A549 (cell line): ENCODE results near the gene BSDC1. TPM values are rescaled to one million over a fixed set of nuclear protein-coding genes. Genes with fewer than 3 reads are reported as not detected.

ENCODE experiments used
- ATAC-seq, 2 experiments: fragments of 200-7000 bp in 1 of 2; fragments of >200 bp in 1 of 2; cut with Nextera tagmentation in 1 of 2; cut with Tn5 transposase in 1 of 2; 3 replicates each; pipeline versions ENCODE4 v1.8.0 to v1.9.1; 2018 to 2020; ENCODE audit warnings: mild to moderate bottlenecking in 1 of 2, moderate library complexity in 1 of 2
- CTCF ChIA-PET: fragments of 300-600 bp; sonication (Branson Sonifier 250); formaldehyde crosslinking; extraction: SDS; loops from one replicate; lab custom pipeline; 2021; ENCODE audit warnings: antibody characterized with exemption, inconsistent platforms; lab: Yijun Ruan, JAX
- POLR2A ChIA-PET: fragments of 350-600 bp; formaldehyde crosslinking; extraction: SDS; loops from one replicate; lab custom pipeline; 2021; ENCODE audit warnings: antibody characterized with exemption, inconsistent platforms; lab: Yijun Ruan, JAX
- DNase-seq, 2 experiments: peaks; one replicate each; pipeline versions ENCODE4 v3.0.0 to v3.0.0-alpha.2; 2011 to 2016; ENCODE audit warnings: low read depth in 1 of 2, low spot score in 1 of 2
- FAIRE-seq: peaks from 2 replicates; lab custom pipeline; 2011; peaks lifted over from hg19 to GRCh38; lab: Jason Lieb, UNC
- H3K27ac ChIP-seq, 2 experiments: fragments of >200 bp; sonication (Bioruptor Twin); formaldehyde crosslinking; 3 replicates each; pipeline ENCODE4 v1.5.1; 2016 to 2017
- H3K4me1 ChIP-seq: fragments of >200 bp; sonication (Bioruptor Twin); formaldehyde crosslinking; 3 replicates; pipeline ENCODE4 v1.6.1; 2016
- H3K4me2 ChIP-seq: fragments of >200 bp; sonication (Bioruptor Twin); formaldehyde crosslinking; 3 replicates; pipeline ENCODE4 v1.6.1; 2016
- H3K4me3 ChIP-seq: fragments of >200 bp; sonication (Bioruptor Twin); formaldehyde crosslinking; 3 replicates; pipeline ENCODE4 v1.5.1; 2016
- H3K9me3 ChIP-seq: fragments of >200 bp; sonication (Bioruptor Twin); formaldehyde crosslinking; 3 replicates; pipeline ENCODE4 v1.6.1; 2016
- CEBPB ChIP-seq, 2 experiments: fragments of >200 bp in 1 of 2; sonication (Bioruptor Twin) in 1 of 2; formaldehyde crosslinking in 1 of 2; IDR thresholded peaks; 2 replicates each; pipeline ENCODE4 v1.6.1; 2012 to 2016
- E2F6 ChIP-seq: IDR thresholded peaks from 2 replicates; pipeline ENCODE4 v1.6.1; 2012; ENCODE audit warnings: low read depth, borderline replicate concordance
- EP300 ChIP-seq, 2 experiments: fragments of >200 bp; sonication (Bioruptor Twin); formaldehyde crosslinking; IDR thresholded peaks; 2 replicates in 1 of 2; 3 replicates in 1 of 2; pipeline ENCODE4 v1.6.1; 2016 to 2017
- HDAC2 ChIP-seq: fragments of 200-600 bp; sonication (generic); IDR thresholded peaks from 2 replicates; pipeline ENCODE4 v1.6.1; 2016
- JUN ChIP-seq, 2 experiments: fragments of >200 bp; sonication (Bioruptor Twin); formaldehyde crosslinking; IDR thresholded peaks; 2 replicates in 1 of 2; 3 replicates in 1 of 2; pipeline ENCODE4 v1.6.1; 2016 to 2017
- MAFK ChIP-seq: fragments of 450-650 bp; IDR thresholded peaks from 2 replicates; pipeline ENCODE4 v1.6.1; 2014; ENCODE audit not compliant: partially characterized antibody
- MAX ChIP-seq: IDR thresholded peaks from 2 replicates; pipeline ENCODE4 v1.6.1; 2012
- MAZ ChIP-seq: fragments of 150-350 bp; IDR thresholded peaks from 2 replicates; pipeline ENCODE4 v1.6.1; 2014; ENCODE audit warnings: antibody characterized with exemption, low read depth, low read length, borderline replicate concordance
- MYC ChIP-seq: IDR thresholded peaks from 2 replicates; pipeline ENCODE4 v1.6.1; 2012; ENCODE audit warnings: mild to moderate bottlenecking, inconsistent platforms, low read length, improper control_type of control experiment, borderline replicate concordance
- RAD21 ChIP-seq, 2 experiments: fragments of >200 bp in 1 of 2; sonication (Bioruptor Twin) in 1 of 2; formaldehyde crosslinking in 1 of 2; IDR thresholded peaks in 1 of 2; conservative IDR thresholded peaks in 1 of 2; 2 replicates in 1 of 2; 3 replicates in 1 of 2; pipeline ENCODE4 v1.6.1; 2012 to 2018; ENCODE audit warnings: inconsistent platforms in 1 of 2
- RNF2 ChIP-seq: fragments of 200-600 bp; sonication (generic); IDR thresholded peaks from 2 replicates; pipeline ENCODE4 v1.6.1; 2016; ENCODE audit warnings: low read depth, mild to moderate bottlenecking, antibody characterized with exemption, moderate library complexity, borderline replicate concordance
- ZSCAN20 ChIP-seq: fragments of 250-450 bp; sonication (Bioruptor Pico); IDR thresholded peaks from 2 replicates; pipeline ENCODE4 v1.8.0; 2022; ENCODE audit warnings: mild to moderate bottlenecking, moderate library complexity
- WGBS: methylation state at CpG from one replicate; pipeline ENCODE4 v1.1.6; 2017; ENCODE audit errors: missing lambda C conversion rate; 5-methylcytosine and 5-hydroxymethylcytosine counted together
- polyA plus RNA-seq, 4 experiments: library from polyadenylated mRNA; depleted of rRNA in 3 of 4; stranded (reverse); fragments of >200 nt; fragmentation: RNase III in 1 of 4; extraction: RNeasy Plus Mini Kit Qiagen cat#74134 plus additional on column Dnase treatment in 1 of 4; gene quantifications; 2 replicates in 3 of 4; 3 replicates in 1 of 4; pipeline ENCODE4 v1.2.3, GENCODE V29; 2011 to 2017
- TF ChIP-seq, protein P1 (sequence below): fragments of 250-450 bp; sonication (Bioruptor Pico); IDR thresholded peaks from 2 replicates; pipeline ENCODE4 v1.5.0; 2021; ENCODE audit warnings: mild to moderate bottlenecking, moderate library complexity, borderline replicate concordance
- TF ChIP-seq, protein P2 (sequence below): fragments of 200-600 bp; sonication (generic); IDR thresholded peaks from 2 replicates; pipeline ENCODE4 v1.6.1; 2016; ENCODE audit warnings: antibody characterized with exemption, mild to moderate bottlenecking, moderate library complexity

Gene BSDC1
- polyA plus RNA-seq, 2 of the 4 experiments (the other 2 are of a cell fraction) = 19.9 to 22.7 TPM

- TF ChIP-seq ZSCAN20 (CRISPR knock-in tag) (no peak), RAD21 (conservative IDR thresholded peaks at IDR 0.05 in 1 of 2, IDR thresholded peaks at IDR 0.05 in 1 of 2) (peak in 1 of 2 experiments; percentile 45; a peak in 2 of 5 replicates), RNF2 (no peak), MAFK (no peak), MAZ (no peak), E2F6 (no peak), MYC (no peak), MAX (0 out of 2 replicates have a peak, but pooled peaks have one; percentile 11), HDAC2 (no peak), EP300 (IDR thresholded peaks at IDR 0.05) (no peak), JUN (IDR thresholded peaks at IDR 0.05) (no peak)
- TF ChIP-seq, protein P1, sequence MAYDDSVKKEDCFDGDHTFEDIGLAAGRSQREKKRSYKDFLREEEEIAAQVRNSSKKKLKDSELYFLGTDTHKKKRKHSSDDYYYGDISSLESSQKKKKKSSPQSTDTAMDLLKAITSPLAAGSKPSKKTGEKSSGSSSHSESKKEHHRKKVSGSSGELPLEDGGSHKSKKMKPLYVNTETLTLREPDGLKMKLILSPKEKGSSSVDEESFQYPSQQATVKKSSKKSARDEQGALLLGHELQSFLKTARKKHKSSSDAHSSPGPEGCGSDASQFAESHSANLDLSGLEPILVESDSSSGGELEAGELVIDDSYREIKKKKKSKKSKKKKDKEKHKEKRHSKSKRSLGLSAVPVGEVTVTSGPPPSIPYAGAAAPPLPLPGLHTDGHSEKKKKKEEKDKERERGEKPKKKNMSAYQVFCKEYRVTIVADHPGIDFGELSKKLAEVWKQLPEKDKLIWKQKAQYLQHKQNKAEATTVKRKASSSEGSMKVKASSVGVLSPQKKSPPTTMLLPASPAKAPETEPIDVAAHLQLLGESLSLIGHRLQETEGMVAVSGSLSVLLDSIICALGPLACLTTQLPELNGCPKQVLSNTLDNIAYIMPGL = no peak
Observed at GRCh38 chr1:32334864-32335534, 59.2 kb downstream of the BSDC1 start (continued).

DNA sequence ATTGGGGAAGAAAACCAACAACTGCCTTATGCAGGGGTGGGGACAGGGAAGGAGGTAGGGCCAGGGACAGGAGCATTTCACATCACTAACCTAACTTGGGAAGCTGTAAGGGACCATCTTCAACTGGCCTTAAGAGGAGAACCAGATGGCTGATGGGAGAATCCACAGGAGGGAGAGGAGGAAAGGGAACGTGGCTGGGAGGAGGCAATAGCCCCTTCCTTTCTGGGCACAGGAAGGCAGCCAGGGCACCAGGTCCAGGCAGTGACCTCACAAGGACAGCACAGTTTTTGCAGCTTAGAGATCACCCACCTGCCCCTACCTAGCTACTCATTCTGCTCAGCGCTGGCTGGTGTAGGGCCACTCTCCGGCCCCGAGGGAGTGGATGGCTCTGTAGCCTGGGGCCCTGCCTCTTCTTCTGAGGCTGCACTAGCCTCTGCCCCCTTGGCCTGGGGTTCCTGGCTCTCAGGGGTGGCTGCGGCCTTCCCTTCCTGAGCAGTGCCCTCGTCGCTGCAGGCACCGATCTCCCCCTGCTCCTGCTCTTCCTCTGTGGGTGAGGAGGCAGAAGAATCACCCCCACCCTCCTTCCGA lies 59.9 kb downstream of the BSDC1 start:
- Histone ChIP-seq H3K9me3 (no peaks in the 10 kb centered on the region), H3K27ac (peak overlapping the region; percentile 96 to 98), H3K4me3 (peak overlapping the region; percentile 100), H3K4me1 (peaks cover 33% of the 10 kb centered on the region), H3K4me2 (peak overlapping the region; percentile 96)
- TF ChIP-seq, protein P2, sequence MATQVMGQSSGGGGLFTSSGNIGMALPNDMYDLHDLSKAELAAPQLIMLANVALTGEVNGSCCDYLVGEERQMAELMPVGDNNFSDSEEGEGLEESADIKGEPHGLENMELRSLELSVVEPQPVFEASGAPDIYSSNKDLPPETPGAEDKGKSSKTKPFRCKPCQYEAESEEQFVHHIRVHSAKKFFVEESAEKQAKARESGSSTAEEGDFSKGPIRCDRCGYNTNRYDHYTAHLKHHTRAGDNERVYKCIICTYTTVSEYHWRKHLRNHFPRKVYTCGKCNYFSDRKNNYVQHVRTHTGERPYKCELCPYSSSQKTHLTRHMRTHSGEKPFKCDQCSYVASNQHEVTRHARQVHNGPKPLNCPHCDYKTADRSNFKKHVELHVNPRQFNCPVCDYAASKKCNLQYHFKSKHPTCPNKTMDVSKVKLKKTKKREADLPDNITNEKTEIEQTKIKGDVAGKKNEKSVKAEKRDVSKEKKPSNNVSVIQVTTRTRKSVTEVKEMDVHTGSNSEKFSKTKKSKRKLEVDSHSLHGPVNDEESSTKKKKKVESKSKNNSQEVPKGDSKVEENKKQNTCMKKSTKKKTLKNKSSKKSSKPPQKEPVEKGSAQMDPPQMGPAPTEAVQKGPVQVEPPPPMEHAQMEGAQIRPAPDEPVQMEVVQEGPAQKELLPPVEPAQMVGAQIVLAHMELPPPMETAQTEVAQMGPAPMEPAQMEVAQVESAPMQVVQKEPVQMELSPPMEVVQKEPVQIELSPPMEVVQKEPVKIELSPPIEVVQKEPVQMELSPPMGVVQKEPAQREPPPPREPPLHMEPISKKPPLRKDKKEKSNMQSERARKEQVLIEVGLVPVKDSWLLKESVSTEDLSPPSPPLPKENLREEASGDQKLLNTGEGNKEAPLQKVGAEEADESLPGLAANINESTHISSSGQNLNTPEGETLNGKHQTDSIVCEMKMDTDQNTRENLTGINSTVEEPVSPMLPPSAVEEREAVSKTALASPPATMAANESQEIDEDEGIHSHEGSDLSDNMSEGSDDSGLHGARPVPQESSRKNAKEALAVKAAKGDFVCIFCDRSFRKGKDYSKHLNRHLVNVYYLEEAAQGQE = no peak
- TF ChIP-seq MAFK (no peak), RAD21 (conservative IDR thresholded peaks at IDR 0.05 in 1 of 2, IDR thresholded peaks at IDR 0.05 in 1 of 2) (no peak), CEBPB (IDR thresholded peaks at IDR 0.05) (no peak)
- TF ChIP-seq, protein P1 = no peak
- FAIRE-seq (no peak), DNase-seq (no peak), ATAC-seq (peak in 1 of 2 experiments; percentile 20; a peak in 3 of 6 replicates)
- WGBS = 42% methylated on average over 6 of the region's 9 CpGs
- ChIA-PET CTCF (interaction anchor here (0.8 to 5.3 kb wide), 4 partner anchors 16 to 119 kb away, joined by 3 to 20 read pairs (median 4); no protein-coding TSS in a partner anchor), POLR2A (no interaction called here)
